Osteoblast (primary cell): ENCODE measurements around the gene PITPNC1. TPM values are rescaled to one million over a fixed set of nuclear protein-coding genes. Genes with fewer than 3 reads are reported as not detected.

Experiments used
- DNase-seq: peaks from one replicate; pipeline ENCODE4 v3.0.0; 2011; ENCODE audit warnings: low spot score, mixed read lengths; ENCODE audit not compliant: insufficient read length; ENCODE audit errors: missing footprints
- H2AFZ ChIP-seq: 2 replicates; pipeline ENCODE4 v1.6.0; 2011; ENCODE audit warnings: mild to moderate bottlenecking, low read length
- H3K27ac ChIP-seq: 2 replicates; pipeline ENCODE4 v1.5.1; 2011; ENCODE audit warnings: mild to moderate bottlenecking, low read depth, low read length, moderate library complexity
- H3K27me3 ChIP-seq: 2 replicates; pipeline ENCODE4 v1.6.0; 2012; ENCODE audit warnings: mild to moderate bottlenecking, control low read depth, inconsistent platforms, low read length, moderate library complexity; ENCODE audit not compliant: insufficient read depth
- H3K36me3 ChIP-seq: 2 replicates; pipeline ENCODE4 v1.5.1; 2011; ENCODE audit warnings: mild to moderate bottlenecking, low read length, control low read depth, moderate library complexity; ENCODE audit not compliant: insufficient read depth
- H3K4me1 ChIP-seq: 2 replicates; pipeline ENCODE4 v1.5.1; 2011; ENCODE audit warnings: mild to moderate bottlenecking, low read length, control low read depth, moderate library complexity; ENCODE audit not compliant: insufficient read depth
- H3K4me2 ChIP-seq: 2 replicates; pipeline ENCODE4 v1.6.0; 2011; ENCODE audit warnings: mild to moderate bottlenecking, low read length; ENCODE audit not compliant: insufficient read depth
- H3K4me3 ChIP-seq: fragments of 200-600 bp; sonication (generic); 3 replicates; pipeline ENCODE4 v1.5.1; 2012; ENCODE audit warnings: mild to moderate bottlenecking, low read length, inconsistent platforms; ENCODE audit not compliant: insufficient read depth
- H3K79me2 ChIP-seq: 2 replicates; pipeline ENCODE4 v1.6.0; 2012; ENCODE audit warnings: mild to moderate bottlenecking, low read length, control low read depth, inconsistent platforms; ENCODE audit not compliant: insufficient read depth
- H3K9me3 ChIP-seq: 2 replicates; pipeline ENCODE4 v1.5.1; 2011; ENCODE audit warnings: low read depth, low read length, control low read depth
- H4K20me1 ChIP-seq: 2 replicates; pipeline ENCODE4 v1.6.0; 2012; ENCODE audit warnings: mild to moderate bottlenecking, low read length, control low read depth; ENCODE audit not compliant: insufficient read depth
- CTCF ChIP-seq: IDR thresholded peaks from 2 replicates; pipeline ENCODE4 v1.5.1; 2011; ENCODE audit warnings: mild to moderate bottlenecking, low read depth, low read length, moderate library complexity; ENCODE audit errors: extremely low read depth
- total RNA-seq: library from RNA; depleted of rRNA; stranded (reverse); fragments of >200 nt; gene quantifications from 2 replicates; pipeline ENCODE4 v1.2.3, GENCODE V29; 2012

The PITPNC1 gene
- total RNA-seq, 1 donor, result 6.2 TPM

- no peak for TF ChIP-seq CTCF
- no peaks in the 10 kb centered on the region for H3K79me2 ChIP-seq
- no peak overlapping the region for H2AFZ ChIP-seq
- no peak overlapping the region for H3K27ac ChIP-seq
- no peaks in the 10 kb centered on the region for H3K9me3 ChIP-seq
- peak; percentile 9 for DNase-seq
- no peaks in the 10 kb centered on the region for H4K20me1 ChIP-seq
- H3K4me1 ChIP-seq, result no peaks in the 10 kb centered on the region
- no peaks in the 10 kb centered on the region for H3K27me3 ChIP-seq
- H3K4me3 ChIP-seq, result no peak overlapping the region
- H3K4me2 ChIP-seq, result no peak overlapping the region
- H3K36me3 ChIP-seq, result no peaks in the 10 kb centered on the region
Measured at GRCh38 chr17:67548693-67549092, 171.6 kb downstream of the PITPNC1 start.

- Histone ChIP-seq H3K4me3 (no peak overlapping the region), H3K27ac (no peak overlapping the region), H4K20me1 (no peaks in the 10 kb centered on the region), H2AFZ (no peak overlapping the region), H3K36me3 (no peaks in the 10 kb centered on the region), H3K4me1 (no peaks in the 10 kb centered on the region), H3K9me3 (no peaks in the 10 kb centered on the region), H3K27me3 (no peaks in the 10 kb centered on the region), H3K79me2 (no peaks in the 10 kb centered on the region), H3K4me2 (no peak overlapping the region)
- TF ChIP-seq CTCF, result no peak
- no peak for DNase-seq
Measured at GRCh38 chr17:67549820-67550219, 172.7 kb downstream of the PITPNC1 start.

- no peak overlapping the region for H3K27ac ChIP-seq
- H2AFZ ChIP-seq, result no peak overlapping the region
- H3K4me1 ChIP-seq, result peaks cover 11% of the 10 kb centered on the region
- no peaks in the 10 kb centered on the region for H3K27me3 ChIP-seq
- no peak for TF ChIP-seq CTCF
- no peak for DNase-seq
- H4K20me1 ChIP-seq, result no peaks in the 10 kb centered on the region
- no peaks in the 10 kb centered on the region for H3K79me2 ChIP-seq
- no peak overlapping the region for H3K4me3 ChIP-seq
- no peaks in the 10 kb centered on the region for H3K36me3 ChIP-seq
- H3K9me3 ChIP-seq, result no peaks in the 10 kb centered on the region
- no peak overlapping the region for H3K4me2 ChIP-seq
Measured at GRCh38 chr17:67554634-67555033, 177.6 kb downstream of the PITPNC1 start.

- TF ChIP-seq CTCF, result no peak
- H3K4me3 ChIP-seq, result no peak overlapping the region
- no peak overlapping the region for H3K4me2 ChIP-seq
- H3K79me2 ChIP-seq, result no peaks in the 10 kb centered on the region
- H3K27me3 ChIP-seq, result no peaks in the 10 kb centered on the region
- no peak overlapping the region for H3K27ac ChIP-seq
- H3K4me1 ChIP-seq, result peaks cover 11% of the 10 kb centered on the region
- no peaks in the 10 kb centered on the region for H4K20me1 ChIP-seq
- no peak for DNase-seq
- no peaks in the 10 kb centered on the region for H3K9me3 ChIP-seq
- no peaks in the 10 kb centered on the region for H3K36me3 ChIP-seq
- H2AFZ ChIP-seq, result no peak overlapping the region
Measured at GRCh38 chr17:67555855-67556254, 178.8 kb downstream of the PITPNC1 start.
